GM12873 (cell line): ENCODE measurements around the gene ACTN4.

Experiments used
- CTCF ChIP-seq: IDR thresholded peaks from 2 replicates; pipeline ENCODE4 v1.5.1; 2012; ENCODE audit warnings: low read depth, mild to moderate bottlenecking, moderate library complexity, low read length, control low read depth; ENCODE audit not compliant: insufficient read depth; ENCODE audit errors: missing control alignments

Gene ACTN4

GRCh38 chr19:38709671-38710415 lies 62.4 kb downstream of the ACTN4 start:
- TF ChIP-seq CTCF = no peak

- TF ChIP-seq CTCF = no peak
Observed at GRCh38 chr19:38710416-38710702, 62.9 kb downstream of the ACTN4 start.

GRCh38 chr19:38710928-38711725 lies 63.7 kb downstream of the ACTN4 start:
- no peak for TF ChIP-seq CTCF

GRCh38 chr19:38711726-38712153 lies 64.3 kb downstream of the ACTN4 start:
- no peak for TF ChIP-seq CTCF

GRCh38 chr19:38712161-38712748 lies 64.8 kb downstream of the ACTN4 start:
- no peak for TF ChIP-seq CTCF

GRCh38 chr19:38713227-38713649 lies 65.8 kb downstream of the ACTN4 start:
- no peak for TF ChIP-seq CTCF

- TF ChIP-seq CTCF = no peak
Observed at GRCh38 chr19:38713865-38714264, 66.4 kb downstream of the ACTN4 start.
